NCI-H226 (cell line): ENCODE measurements around the gene SRGN.
A peak's percentile ranks its signal among the peaks of the same experiment; 100 is the strongest.

ENCODE experiments used
- DNase-seq: peaks from one replicate; pipeline ENCODE4 v3.0.0-alpha.2; 2015

The SRGN gene

GRCh38 chr10:69061305-69062161 is 26.4 kb upstream of the SRGN start:
- DNase-seq: peak; percentile 97

- no peak for DNase-seq
Observed at GRCh38 chr10:69062901-69063300, 25.0 kb upstream of the SRGN start.

GRCh38 chr10:69064762-69065328 is 23.1 kb upstream of the SRGN start:
- no peak for DNase-seq

- peak; percentile 13 for DNase-seq
Observed at GRCh38 chr10:69065406-69066361, 22.2 kb upstream of the SRGN start.

GRCh38 chr10:69067189-69067588 is 20.7 kb upstream of the SRGN start:
- no peak for DNase-seq

GRCh38 chr10:69068549-69068948 is 19.4 kb upstream of the SRGN start:
- DNase-seq: no peak

- DNase-seq: no peak
Observed at GRCh38 chr10:69069090-69070042, 18.5 kb upstream of the SRGN start.

- no peak for DNase-seq
Observed at GRCh38 chr10:69070951-69071350, 17.0 kb upstream of the SRGN start.

GRCh38 chr10:69071610-69072009 is 16.3 kb upstream of the SRGN start:
- no peak for DNase-seq

GRCh38 chr10:69073026-69073425 is 14.9 kb upstream of the SRGN start:
- no peak for DNase-seq

- no peak for DNase-seq
Observed at GRCh38 chr10:69073736-69074364, 14.1 kb upstream of the SRGN start.

- DNase-seq: no peak
Observed at GRCh38 chr10:69074532-69074931, 13.4 kb upstream of the SRGN start.

- no peak for DNase-seq
Observed at GRCh38 chr10:69075431-69075830, 12.5 kb upstream of the SRGN start.

GRCh38 chr10:69078311-69078710 is 9.6 kb upstream of the SRGN start:
- no peak for DNase-seq

GRCh38 chr10:69080226-69080625 is 7.7 kb upstream of the SRGN start:
- DNase-seq: no peak

- DNase-seq: no peak
Observed at GRCh38 chr10:69086001-69086509, 1.8 kb upstream of the SRGN start.

- no peak for DNase-seq
Observed at GRCh38 chr10:69088471-69088769, 517 bp downstream of the SRGN start.

GRCh38 chr10:69088801-69089501 is 1.0 kb downstream of the SRGN start:
- peak; percentile 22 for DNase-seq

- DNase-seq: peak; percentile 51
Observed at GRCh38 chr10:69089638-69090599, 2.0 kb downstream of the SRGN start.

GRCh38 chr10:69090685-69091084 is 2.8 kb downstream of the SRGN start:
- DNase-seq: no peak
